PC-3 (cell line): ENCODE results near the gene ATG7. TPM values are rescaled to one million over a fixed set of nuclear protein-coding genes. Genes with fewer than 3 reads are reported as not detected.

Experiments
- ATAC-seq: fragments of 200-7000 bp; cut with Tn5 transposase; 2 replicates; pipeline ENCODE4 v1.9.1; 2020; ENCODE audit warnings: mild to moderate bottlenecking, moderate library complexity
- BruUV-seq: library from RNA; stranded (reverse); fragments of 400-500 nt; replicated peaks from 2 replicates; lab custom pipeline; 2021; lab: Mats Ljungman, UMichigan
- CTCF ChIA-PET: fragments of 300-600 bp; sonication (Branson Sonifier 250); formaldehyde crosslinking; loops from one replicate; lab custom pipeline; 2022; ENCODE audit warnings: antibody characterized with exemption; lab: Charles Lee
- POLR2A ChIA-PET: fragments of 300-600 bp; sonication (Branson Sonifier 250); formaldehyde crosslinking; loops from one replicate; lab custom pipeline; 2022; ENCODE audit warnings: antibody characterized with exemption; ENCODE audit not compliant: unreplicated experiment; lab: Charles Lee
- DNase-seq: peaks from one replicate; pipeline ENCODE4 v3.0.0-alpha.2; 2015
- H2AFZ ChIP-seq: fragments of 300-600 bp; sonication (generic); 2 replicates; pipeline ENCODE4 v1.6.0; 2016; ENCODE audit warnings: antibody characterized with exemption, low read length
- H3F3A ChIP-seq: fragments of 300-600 bp; sonication (generic); one replicate; pipeline ENCODE4 v1.6.0; 2017; ENCODE audit warnings: antibody characterized with exemption, low read length, control low read depth, mild to moderate bottlenecking; ENCODE audit not compliant: unreplicated experiment
- H3K27ac ChIP-seq: fragments of 300-600 bp; sonication (generic); 2 replicates; pipeline ENCODE4 v1.5.1; 2016; ENCODE audit warnings: mild to moderate bottlenecking, low read length
- H3K27me3 ChIP-seq: fragments of 300-600 bp; sonication (generic); 2 replicates; pipeline ENCODE4 v1.6.1; 2016; ENCODE audit warnings: low read length, mixed read lengths
- H3K36me3 ChIP-seq: fragments of 300-600 bp; sonication (generic); 2 replicates; pipeline ENCODE4 v1.6.1; 2016; ENCODE audit warnings: low read depth, mixed run types, low read length, mixed read lengths
- H3K4me1 ChIP-seq: fragments of 300-600 bp; sonication (generic); 2 replicates; pipeline ENCODE4 v1.5.1; 2016; ENCODE audit warnings: low read length; ENCODE audit not compliant: insufficient read depth
- H3K4me2 ChIP-seq: fragments of 300-600 bp; sonication (generic); 2 replicates; pipeline ENCODE4 v1.6.0; 2016; ENCODE audit warnings: low read length
- H3K4me3 ChIP-seq: fragments of 300-600 bp; sonication (generic); 2 replicates; pipeline ENCODE4 v1.5.1; 2016; ENCODE audit warnings: mild to moderate bottlenecking, low read length, mixed read lengths
- H3K79me2 ChIP-seq: fragments of 300-600 bp; sonication (generic); 2 replicates; pipeline ENCODE4 v1.6.1; 2017; ENCODE audit warnings: low read length, mixed read lengths
- H3K9ac ChIP-seq: fragments of 300-600 bp; sonication (generic); 2 replicates; pipeline ENCODE4 v1.6.0; 2016; ENCODE audit warnings: mild to moderate bottlenecking, low read length
- H3K9me2 ChIP-seq: fragments of 300-600 bp; sonication (generic); replicated peaks from 2 replicates; pipeline ENCODE4 v1.6.1; 2016; ENCODE audit warnings: mixed run types, low read length, mixed read lengths
- H3K9me3 ChIP-seq: fragments of 300-600 bp; sonication (generic); 2 replicates; pipeline ENCODE4 v1.6.1; 2016; ENCODE audit warnings: low read length, mixed read lengths
- H4K20me1 ChIP-seq: fragments of 300-600 bp; sonication (generic); 2 replicates; pipeline ENCODE4 v1.6.1; 2016; ENCODE audit warnings: low read length, mixed read lengths
- EZH2 ChIP-seq: fragments of 300-600 bp; sonication (generic); IDR thresholded peaks from one replicate; pipeline ENCODE4 v1.6.1; 2017; ENCODE audit warnings: antibody characterized with exemption, mild to moderate bottlenecking, low read length; ENCODE audit not compliant: unreplicated experiment
- EZH2phosphoT487 ChIP-seq: fragments of 300-600 bp; sonication (generic); IDR thresholded peaks from 2 replicates; pipeline ENCODE4 v1.6.1; 2018; ENCODE audit warnings: mild to moderate bottlenecking, antibody characterized with exemption, low read length, borderline replicate concordance
- intact Hi-C: fragments of 100-400 bp; cut with micrococcal nuclease; formaldehyde crosslinking; loops from 2 replicates; pipeline ENCODE4 v1.9.0; 2023
- total RNA-seq: library from RNA; depleted of rRNA; stranded (reverse); fragments of >200 nt; gene quantifications from 2 replicates; pipeline ENCODE4 v1.2.3, GENCODE V29; 2014
- TF ChIP-seq, protein P1 (sequence below): fragments of 300-600 bp; sonication (generic); conservative IDR thresholded peaks from 2 replicates; pipeline ENCODE4 v1.5.1; 2017; ENCODE audit warnings: antibody characterized with exemption, low read depth, mild to moderate bottlenecking, low read length

ATG7 gene
- total RNA-seq, 1 experiment from 2014 or later: 36.5 TPM

GRCh38 chr3:11495948-11496557, 223.9 kb downstream of the ATG7 start:
- no peak overlapping the region for H3K4me3 ChIP-seq
- no peaks in the 10 kb centered on the region for H3K9me3 ChIP-seq
- H3K9ac ChIP-seq: no peak overlapping the region
- intact Hi-C loops: no loop called here
- no TSS peak for BruUV-seq
- H2AFZ ChIP-seq: no peak overlapping the region
- no peaks in the 10 kb centered on the region for H3K79me2 ChIP-seq
- no peaks in the 10 kb centered on the region for H3K27me3 ChIP-seq
- H3K4me2 ChIP-seq: no peak overlapping the region
- no peaks in the 10 kb centered on the region for H4K20me1 ChIP-seq
- H3K4me1 ChIP-seq: peaks cover 21% of the 10 kb centered on the region
- DNase-seq (no peak), ATAC-seq (no peak)
- H3K36me3 ChIP-seq: 0 out of 2 replicates have a peak, but pooled peaks cover 4% of the 10 kb centered on the region
- no peak overlapping the region for H3K27ac ChIP-seq
- TF ChIP-seq, protein P1, sequence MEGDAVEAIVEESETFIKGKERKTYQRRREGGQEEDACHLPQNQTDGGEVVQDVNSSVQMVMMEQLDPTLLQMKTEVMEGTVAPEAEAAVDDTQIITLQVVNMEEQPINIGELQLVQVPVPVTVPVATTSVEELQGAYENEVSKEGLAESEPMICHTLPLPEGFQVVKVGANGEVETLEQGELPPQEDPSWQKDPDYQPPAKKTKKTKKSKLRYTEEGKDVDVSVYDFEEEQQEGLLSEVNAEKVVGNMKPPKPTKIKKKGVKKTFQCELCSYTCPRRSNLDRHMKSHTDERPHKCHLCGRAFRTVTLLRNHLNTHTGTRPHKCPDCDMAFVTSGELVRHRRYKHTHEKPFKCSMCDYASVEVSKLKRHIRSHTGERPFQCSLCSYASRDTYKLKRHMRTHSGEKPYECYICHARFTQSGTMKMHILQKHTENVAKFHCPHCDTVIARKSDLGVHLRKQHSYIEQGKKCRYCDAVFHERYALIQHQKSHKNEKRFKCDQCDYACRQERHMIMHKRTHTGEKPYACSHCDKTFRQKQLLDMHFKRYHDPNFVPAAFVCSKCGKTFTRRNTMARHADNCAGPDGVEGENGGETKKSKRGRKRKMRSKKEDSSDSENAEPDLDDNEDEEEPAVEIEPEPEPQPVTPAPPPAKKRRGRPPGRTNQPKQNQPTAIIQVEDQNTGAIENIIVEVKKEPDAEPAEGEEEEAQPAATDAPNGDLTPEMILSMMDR: no peak
- TF ChIP-seq EZH2: no peak
- no peak for TF ChIP-seq EZH2phosphoT487
- peaks cover 7% of the 10 kb centered on the region for H3F3A ChIP-seq
- no peaks in the 10 kb centered on the region for H3K9me2 ChIP-seq
- ChIA-PET POLR2A (no interaction called here), CTCF (no interaction called here)

DNA sequence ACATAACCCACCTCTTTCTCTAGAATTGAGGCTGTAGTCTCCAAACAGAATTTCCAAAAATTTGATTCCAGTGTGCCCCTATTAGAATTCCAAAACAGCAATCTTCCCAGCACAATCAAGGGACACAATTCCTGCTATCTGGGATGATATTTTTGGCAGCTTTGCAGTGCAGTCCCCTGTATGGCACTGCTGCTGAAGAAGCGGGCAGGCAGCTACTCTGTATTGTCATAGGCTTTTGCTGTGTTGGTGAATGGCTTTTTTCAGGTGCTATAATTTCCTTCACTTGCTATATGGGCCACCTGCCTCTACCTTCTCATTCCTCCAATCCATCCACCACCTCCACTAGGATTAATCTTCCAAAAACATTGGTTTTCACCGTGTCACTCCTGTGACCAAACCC, 226.0 kb downstream of the ATG7 start:
- Histone ChIP-seq H3K27ac (peak overlapping the region; percentile 84), H3K4me3 (peak overlapping the region; percentile 30), H3F3A (peaks cover 7% of the 10 kb centered on the region), H3K27me3 (no peaks in the 10 kb centered on the region), H2AFZ (peak overlapping the region; percentile 64; the same call in 1 of the 2 replicates), H4K20me1 (no peaks in the 10 kb centered on the region), H3K36me3 (0 out of 2 replicates have a peak, but pooled peaks cover 4% of the 10 kb centered on the region), H3K4me2 (peak overlapping the region; percentile 71), H3K9me3 (no peaks in the 10 kb centered on the region), H3K9me2 (no peaks in the 10 kb centered on the region), H3K4me1 (peaks cover 21% of the 10 kb centered on the region), H3K79me2 (no peaks in the 10 kb centered on the region), H3K9ac (0 out of 2 replicates have a peak overlapping the region, but pooled peaks have one; percentile 24)
- no peak for DNase-seq
- intact Hi-C loops: no loop called here
- CTCF ChIA-PET: no interaction called here
- TF ChIP-seq EZH2 (no peak), EZH2phosphoT487 (no peak)
- TF ChIP-seq, protein P1: no peak
- no peak for ATAC-seq
- no TSS peak for BruUV-seq
- POLR2A ChIA-PET: no interaction called here

DNA sequence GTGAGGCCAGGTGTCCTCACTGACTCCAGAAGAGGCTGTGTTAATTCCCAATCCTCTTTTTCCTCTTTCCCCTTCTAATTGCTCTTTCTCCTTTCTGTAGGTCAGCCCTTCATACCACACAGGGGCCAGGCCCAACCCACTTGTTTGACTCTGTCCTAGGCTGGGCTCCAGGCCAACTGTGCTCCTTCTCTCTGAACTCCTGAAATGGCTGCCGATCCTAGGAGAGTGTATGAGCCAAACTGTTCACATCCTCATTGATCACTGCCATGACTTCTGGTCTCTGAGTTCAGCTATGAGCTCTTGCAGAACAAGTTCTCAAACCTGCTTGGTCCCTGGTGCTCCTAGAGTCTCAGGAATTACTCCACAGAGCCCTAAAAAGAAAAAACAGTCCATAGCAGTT, 226.4 kb downstream of the ATG7 start:
- intact Hi-C loops: loop anchor here (1.0 kb wide), 1 partner anchor 25 kb away; no protein-coding TSS in a partner anchor
- Histone ChIP-seq H4K20me1 (no peaks in the 10 kb centered on the region), H3K4me3 (peak overlapping the region; percentile 30), H3K9me3 (no peaks in the 10 kb centered on the region), H3K9me2 (no peaks in the 10 kb centered on the region), H3K4me1 (peaks cover 21% of the 10 kb centered on the region), H3K27me3 (no peaks in the 10 kb centered on the region), H3K79me2 (no peaks in the 10 kb centered on the region), H3K36me3 (0 out of 2 replicates have a peak, but pooled peaks cover 3% of the 10 kb centered on the region), H3K4me2 (peak overlapping the region; percentile 71), H3K27ac (peak overlapping the region; percentile 84), H3K9ac (peak overlapping the region; percentile 24; the same call in 1 of the 2 replicates), H3F3A (peaks cover 7% of the 10 kb centered on the region), H2AFZ (peak overlapping the region; percentile 64)
- peak; percentile 83 for ATAC-seq
- CTCF ChIA-PET: no interaction called here
- DNase-seq: peak; percentile 82
- POLR2A ChIA-PET: no interaction called here
- no TSS peak for BruUV-seq
- TF ChIP-seq, protein P1: no peak
- TF ChIP-seq EZH2: no peak
- no peak for TF ChIP-seq EZH2phosphoT487
